T-helper 2 cell (primary cell): ENCODE measurements around the gene FMO4.
A peak's percentile ranks its signal among the peaks of the same experiment; 100 is the strongest.
"Not testable (repeated sequence)": the region's sequence is repeated elsewhere in the genome, so short reads cannot be mapped to it uniquely, and the experiment has no call there.

Experiments used
- DNase-seq, 5 experiments: peaks; one replicate each; pipeline versions ENCODE4 v3.0.0 to v3.0.0-alpha.2; 2012 to 2022
- total RNA-seq, 2 donors: gene quantifications; one replicate each; lab custom pipeline; 2026; lab: John Stamatoyannopoulos, UW

FMO4 gene, protein sequence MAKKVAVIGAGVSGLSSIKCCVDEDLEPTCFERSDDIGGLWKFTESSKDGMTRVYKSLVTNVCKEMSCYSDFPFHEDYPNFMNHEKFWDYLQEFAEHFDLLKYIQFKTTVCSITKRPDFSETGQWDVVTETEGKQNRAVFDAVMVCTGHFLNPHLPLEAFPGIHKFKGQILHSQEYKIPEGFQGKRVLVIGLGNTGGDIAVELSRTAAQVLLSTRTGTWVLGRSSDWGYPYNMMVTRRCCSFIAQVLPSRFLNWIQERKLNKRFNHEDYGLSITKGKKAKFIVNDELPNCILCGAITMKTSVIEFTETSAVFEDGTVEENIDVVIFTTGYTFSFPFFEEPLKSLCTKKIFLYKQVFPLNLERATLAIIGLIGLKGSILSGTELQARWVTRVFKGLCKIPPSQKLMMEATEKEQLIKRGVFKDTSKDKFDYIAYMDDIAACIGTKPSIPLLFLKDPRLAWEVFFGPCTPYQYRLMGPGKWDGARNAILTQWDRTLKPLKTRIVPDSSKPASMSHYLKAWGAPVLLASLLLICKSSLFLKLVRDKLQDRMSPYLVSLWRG
- 1.9 to 4.2 reads per million in 2 donors for total RNA-seq

DNA sequence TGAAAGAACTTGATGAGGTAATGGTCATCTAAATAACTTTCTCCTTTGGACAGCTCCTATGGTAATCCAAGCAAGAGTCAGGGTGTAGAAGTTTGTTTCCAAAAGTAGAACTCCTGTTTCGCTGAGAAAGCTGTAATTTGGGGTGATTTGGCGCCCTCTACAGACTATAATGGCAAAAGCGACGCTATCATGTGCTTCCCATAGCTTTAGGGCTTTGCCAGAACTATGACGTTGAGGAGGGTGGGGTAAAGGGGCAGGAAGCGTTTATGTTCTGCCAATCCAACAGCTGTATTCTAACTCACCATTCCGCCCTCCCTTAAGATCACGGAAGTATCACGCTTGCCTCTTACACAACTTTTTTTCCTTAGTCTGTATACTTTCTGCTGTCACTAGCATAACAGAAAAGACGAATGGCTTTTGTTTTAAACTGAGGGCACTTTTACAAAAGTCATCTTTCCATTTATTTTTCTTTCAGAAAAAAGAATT lies at the start of gene FMO4:
Gene FMO4 (plus strand): TSS at position 349 of the 486 bp plus-strand sequence. CDS start 5,643 bp downstream, outside the sequence.
- DNase-seq = peak in 4 of 5 experiments; percentile 57 to 97 (median 78)

DNA sequence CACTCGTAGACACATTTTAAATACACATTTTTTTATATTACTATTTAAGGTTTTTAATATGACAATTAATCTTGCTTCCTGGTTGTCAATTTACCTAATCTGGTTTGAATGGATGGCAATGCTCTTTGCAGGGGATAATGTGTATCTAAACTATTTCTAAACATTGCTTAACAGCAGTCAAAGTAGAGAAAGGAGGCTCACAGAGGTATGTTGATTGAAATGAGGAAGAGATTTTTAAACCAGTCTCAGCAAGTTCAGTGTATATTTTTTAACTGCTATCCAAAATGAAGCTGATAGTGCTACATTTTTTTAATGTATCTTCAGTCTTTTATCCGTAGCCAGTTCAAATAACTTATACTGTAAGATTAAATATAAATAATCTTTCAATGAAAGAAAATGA lies 48.3 kb upstream of the FMO4 start:
- DNase-seq = no peak

DNA sequence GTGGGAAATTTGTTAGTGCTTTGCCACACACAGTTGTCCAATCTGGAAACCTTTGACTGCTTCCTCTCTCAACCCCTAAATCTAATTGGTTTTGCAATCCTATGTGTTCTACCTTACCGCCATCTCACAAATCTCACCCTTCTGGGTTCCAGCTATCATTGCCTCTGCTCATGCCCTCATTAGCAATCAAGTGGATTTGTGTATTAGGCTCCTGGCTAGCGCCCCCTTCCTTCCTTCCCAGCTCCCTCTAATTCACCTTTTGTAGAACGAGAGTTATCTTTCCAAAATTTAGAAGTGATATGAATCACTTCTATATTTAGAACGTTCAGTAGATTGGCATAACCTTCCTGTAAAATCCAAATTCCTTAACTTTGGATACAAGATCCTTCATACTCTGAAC lies 47.1 kb upstream of the FMO4 start:
- DNase-seq = no peak

DNA sequence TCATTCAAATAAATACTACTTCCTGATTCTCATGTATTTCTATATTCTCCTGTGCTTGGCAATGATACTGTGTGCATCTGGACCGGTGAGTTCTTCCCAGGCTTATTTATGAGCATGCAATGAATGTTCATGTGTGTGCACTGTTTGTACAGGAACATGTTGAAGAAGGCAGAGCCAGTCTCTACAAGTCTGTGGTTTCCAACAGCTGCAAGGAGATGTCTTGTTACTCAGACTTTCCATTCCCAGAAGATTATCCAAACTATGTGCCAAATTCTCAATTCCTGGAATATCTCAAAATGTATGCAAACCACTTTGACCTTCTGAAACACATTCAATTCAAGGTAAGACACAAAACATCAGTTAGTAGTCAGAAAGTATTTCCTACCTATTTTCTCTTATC lies 46.6 kb upstream of the FMO4 start:
- DNase-seq = no peak

DNA sequence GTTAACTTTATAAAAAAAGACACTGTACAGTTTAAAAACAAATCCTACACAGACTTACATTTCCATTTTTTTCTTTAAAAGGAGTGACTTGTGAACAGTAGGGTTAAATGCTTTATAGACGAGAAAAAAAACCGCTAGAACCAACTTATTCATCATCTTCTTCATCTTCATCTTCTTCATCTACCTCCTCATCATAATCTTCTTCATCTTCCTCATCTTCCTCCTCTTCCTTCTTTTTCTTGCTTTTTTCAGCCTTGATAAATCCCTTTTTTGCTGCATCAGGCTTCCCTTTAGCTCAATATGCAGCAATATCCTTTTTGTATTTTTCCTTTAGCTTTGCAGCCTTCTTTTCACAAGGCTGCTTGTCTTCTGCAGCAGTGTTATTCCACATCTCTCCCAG lies 43.2 kb upstream of the FMO4 start:
- DNase-seq = no peak

DNA sequence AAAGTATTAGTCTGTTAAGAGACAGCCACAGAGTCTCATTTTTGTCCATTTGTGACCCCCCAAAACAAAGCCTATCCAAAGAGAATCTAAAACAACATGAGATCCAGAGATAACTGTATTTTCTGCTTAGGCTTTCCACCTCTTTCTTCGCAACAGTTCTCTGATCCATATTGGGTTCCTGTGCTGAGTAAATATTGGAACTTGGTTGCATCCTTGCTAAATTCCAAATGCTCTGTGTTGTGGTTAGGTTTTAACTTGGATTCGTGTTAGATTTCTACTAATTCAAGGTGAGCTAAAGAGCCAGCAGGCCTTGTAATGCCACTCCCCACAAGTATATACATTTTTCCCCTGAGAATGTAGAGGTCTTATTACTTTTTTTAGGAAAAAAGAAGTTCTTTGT lies 36.4 kb upstream of the FMO4 start:
- DNase-seq = no peak

DNA sequence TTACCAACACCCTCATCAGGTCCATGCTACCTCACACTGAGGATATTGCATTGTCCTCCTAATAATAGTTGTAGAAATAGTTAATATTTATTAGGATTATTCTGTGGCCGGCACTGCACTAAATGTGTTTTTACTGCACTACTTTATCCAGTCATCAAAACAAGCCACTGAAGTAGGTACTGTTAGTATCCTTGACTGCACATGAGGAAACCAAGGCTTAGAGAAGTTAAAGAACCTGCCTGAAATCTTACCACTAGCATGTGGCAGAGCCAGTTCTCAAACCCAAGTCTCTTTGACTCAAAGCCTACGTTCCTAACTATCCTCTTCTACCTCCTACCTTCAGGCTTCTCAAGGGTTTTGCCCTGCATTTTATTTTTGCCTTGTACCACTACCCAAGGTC lies 34.7 kb upstream of the FMO4 start:
- no peak for DNase-seq

DNA sequence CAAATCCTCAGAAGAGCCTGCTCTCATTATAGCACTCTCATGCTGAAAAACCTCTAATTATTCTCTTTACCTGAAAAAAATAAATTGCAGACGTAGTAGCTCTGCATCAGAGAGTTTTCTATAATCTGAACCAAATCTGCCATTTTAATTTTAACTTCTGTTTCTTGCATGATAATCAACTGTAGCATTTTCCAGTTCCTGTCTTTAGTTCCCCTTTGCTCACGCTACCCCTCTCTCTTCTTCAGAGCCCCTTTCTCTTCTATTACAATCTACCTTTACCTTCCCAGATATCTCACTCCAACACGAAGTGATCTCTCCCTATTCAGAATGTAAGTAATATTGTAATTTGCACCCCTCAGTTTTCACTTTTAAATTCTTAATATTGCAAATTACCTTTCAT lies 34.3 kb upstream of the FMO4 start:
- DNase-seq = no peak

DNA sequence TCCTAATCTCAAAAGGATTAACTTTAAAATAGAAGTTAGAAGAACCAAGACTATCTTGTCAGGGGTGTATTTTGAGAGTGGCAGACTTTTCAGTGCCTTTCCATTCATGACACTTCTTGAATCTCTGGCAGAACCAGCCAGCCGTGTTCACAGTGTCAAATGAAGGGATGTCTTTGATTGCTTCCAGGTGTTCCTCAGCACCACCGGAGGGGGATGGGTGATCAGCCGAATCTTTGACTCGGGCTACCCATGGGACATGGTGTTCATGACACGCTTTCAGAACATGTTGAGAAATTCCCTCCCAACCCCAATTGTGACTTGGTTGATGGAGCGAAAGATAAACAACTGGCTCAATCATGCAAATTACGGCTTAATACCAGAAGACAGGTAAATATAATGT lies 33.4 kb upstream of the FMO4 start:
- no peak for DNase-seq

DNA sequence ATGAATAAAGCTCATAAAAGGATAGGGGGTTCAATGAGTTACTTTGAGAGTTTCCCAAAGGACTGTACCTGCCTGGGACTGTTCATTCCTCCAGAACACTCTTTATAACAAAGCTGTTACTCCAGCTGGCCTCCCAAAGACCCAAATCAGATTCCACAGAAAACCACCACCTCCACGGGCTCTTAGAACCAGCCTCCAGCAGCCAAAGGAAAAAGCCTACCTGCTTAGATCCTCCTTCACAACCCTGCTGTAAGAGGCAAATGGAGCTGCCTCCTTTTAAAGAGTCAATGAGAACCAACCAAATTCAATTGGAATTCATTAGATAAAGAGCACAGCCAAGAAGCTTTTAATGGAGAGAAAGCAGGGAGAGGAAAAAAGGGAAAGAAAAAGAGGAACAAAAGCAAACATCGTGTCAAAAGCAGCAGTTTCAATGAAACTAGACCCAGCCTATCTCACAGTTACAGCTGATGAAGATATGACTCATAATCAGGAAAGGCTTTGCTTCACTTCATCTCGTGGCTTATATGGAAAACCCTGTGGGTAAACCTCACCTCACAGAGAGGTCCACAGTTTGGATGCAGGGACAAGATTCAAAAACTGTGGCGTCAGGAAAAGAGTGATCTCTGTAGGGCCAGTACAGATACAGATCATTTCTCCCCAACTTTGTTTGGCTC lies 27.8 kb upstream of the FMO4 start:
- no peak for DNase-seq

DNA sequence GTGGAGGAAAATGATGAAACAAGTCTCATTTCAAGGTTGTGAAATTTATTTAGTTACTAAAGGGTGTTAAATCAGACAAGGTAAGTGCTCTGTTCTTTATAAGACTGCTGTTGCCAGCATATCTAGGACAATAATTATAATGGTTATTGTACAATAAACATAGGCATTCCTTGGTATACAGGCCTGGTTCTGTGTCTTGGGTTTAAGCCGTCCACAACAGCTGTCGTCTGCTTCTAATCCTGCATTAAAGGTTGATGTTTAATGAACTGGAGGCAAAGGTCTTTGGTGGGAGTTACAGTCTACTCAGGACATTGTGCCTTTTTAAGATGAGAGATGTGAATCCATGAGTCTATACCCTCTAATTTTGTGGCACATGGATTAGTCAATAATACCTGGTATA lies 23.4 kb upstream of the FMO4 start:
- DNase-seq = no peak

DNA sequence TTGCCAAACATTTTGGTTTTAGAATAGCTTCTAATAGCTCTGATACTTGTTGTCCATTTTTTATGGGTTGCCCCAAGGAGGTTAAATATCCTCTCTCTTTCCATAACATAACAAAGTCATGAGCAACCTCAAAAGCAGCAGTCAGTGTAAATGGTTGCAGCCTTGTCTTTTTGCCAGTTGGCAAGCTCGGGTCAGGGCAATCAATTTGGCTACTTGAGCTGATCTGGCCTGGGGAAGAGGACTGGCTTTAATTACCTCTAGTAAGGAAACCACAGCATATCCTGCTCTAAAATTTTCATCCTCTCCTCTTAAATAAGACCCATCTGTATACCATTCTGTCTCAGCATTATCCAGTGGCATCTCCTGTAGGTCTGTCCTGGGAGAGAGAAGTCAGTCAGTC lies 21.2 kb upstream of the FMO4 start:
- no peak for DNase-seq

DNA sequence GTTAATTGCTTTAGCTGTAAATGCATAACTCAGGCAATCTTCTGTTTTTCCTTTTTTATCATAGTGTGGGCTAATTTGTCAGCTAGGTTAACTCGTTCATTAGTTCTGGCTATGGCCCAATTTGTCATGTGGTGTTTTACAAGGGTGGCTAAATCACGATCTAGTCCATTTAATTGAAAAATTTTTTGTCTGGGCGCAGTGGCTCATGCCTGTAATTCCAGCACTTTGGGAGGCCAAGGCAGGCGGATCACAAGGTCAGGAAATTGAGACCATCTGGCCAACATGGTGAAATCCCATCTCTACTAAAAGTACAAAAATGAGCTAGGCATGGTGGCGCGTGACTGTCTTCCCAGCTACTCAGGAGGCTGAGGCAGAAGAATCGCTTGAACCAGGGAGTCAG lies 18.6 kb upstream of the FMO4 start:
- DNase-seq = not testable (repeated sequence)

DNA sequence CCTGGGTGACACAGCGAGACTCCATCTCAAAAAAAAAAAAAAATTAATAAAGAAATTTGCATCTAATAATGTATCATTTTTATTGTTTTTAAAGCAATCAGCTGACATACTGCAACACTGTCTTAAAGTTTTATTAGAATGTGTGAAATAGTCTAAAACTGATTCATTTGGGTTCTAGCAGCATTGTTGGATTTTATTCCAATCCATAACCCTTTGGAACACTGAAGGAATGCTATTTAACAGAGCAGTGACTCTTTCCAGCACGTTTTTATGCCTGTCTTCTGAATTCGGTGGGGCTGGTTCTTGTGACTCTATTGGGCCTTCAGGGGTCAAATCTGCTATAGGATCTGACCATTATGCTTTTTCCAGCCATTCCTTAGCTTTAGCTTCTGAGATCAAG lies 18.2 kb upstream of the FMO4 start:
- no peak for DNase-seq

DNA sequence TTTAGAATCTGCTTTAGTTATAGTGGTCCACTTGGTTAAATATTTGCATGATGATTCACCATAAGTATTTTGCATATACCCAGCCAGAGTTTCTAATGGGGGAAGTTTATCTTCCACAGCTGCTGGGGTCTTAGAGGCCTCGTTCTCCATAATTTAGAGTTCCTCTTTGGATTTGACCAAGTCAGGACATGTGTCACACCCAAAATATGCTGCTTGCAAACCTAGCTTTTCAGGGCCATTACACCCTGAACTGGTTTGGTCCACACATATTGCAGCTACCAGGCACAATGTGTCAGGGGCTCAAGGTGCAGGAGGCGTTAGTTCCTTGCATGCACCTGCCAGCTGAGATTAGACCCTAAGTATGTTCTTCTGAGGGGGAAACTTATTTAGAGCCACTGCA lies 17.1 kb upstream of the FMO4 start:
- DNase-seq = no peak

DNA sequence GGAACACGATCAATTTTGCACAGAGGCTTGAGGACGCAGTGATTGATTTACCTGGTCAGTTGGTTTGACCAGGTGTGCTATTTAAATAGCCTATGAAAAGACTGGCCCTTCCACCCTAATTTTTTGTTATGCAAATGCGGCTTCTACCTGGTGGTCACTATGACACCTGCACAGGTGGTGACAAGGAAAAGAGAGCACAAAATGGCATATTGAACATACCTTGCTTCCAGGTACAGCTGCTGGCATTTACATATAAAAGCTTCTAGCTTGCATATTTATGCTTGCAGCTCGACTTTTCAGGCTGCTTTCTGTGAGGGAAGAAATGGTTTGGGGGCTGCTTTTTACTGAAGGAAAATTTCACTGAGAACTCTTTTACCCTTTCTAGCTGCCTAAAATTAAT lies 15.3 kb upstream of the FMO4 start:
- no peak for DNase-seq

DNA sequence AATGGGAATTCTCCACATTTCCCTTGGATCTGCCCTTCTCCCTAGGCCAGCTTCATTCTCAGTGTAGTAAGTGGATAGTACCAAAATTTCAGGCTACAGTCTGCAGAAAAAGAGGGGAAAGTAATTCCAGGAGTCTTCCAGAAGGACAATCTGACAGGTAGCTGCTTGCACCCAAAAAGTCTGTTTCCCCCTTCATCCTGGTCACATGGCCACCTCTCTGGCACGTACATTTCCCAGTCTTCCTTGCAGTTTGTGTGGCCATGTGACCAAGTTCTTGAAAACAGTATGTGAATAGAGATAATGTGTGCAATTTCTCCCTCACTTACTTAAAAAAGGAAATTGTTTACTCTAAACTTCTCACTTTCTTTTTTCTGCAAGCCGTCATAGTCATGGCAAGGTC lies 14.6 kb upstream of the FMO4 start:
- no peak for DNase-seq

DNA sequence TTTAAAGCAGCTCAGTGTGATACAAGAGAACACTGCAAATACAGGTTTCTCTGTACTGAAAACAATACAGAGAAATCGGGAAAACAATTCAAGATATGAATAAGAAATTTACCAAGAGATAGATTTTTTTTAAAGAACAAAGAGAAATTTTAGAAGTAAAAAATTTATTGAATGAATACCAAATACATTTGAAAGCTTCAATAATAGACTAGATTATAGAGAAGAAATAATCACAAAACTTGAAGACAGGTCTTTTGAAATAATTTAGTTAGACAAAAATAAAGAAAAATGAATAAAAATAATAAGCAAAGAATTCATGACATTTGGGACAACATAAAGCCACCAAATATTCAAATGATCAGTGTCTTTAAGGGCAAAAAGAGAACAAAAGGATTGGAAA lies 13.6 kb upstream of the FMO4 start:
- DNase-seq = no peak

DNA sequence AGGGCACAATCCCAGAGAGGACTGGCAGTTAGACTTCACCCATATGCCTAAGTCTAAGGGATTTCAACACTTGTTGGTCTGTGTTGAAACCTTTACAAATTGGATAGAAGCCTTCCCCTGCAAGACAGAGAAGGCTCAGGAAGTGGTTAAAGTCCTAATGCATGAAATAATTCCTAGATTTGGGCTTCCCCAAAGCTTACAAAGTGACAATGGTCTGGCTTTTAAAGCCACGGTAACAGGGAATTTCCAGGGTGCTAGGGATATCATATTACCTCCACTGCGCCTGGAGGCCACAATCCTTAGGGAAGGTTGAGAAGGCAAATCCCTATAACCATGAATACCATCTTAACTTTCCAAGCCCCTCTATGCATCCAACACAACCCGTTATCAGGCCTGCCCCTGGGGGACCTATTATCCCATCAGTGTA lies 3.3 kb upstream of the FMO4 start:
- no peak for DNase-seq

DNA sequence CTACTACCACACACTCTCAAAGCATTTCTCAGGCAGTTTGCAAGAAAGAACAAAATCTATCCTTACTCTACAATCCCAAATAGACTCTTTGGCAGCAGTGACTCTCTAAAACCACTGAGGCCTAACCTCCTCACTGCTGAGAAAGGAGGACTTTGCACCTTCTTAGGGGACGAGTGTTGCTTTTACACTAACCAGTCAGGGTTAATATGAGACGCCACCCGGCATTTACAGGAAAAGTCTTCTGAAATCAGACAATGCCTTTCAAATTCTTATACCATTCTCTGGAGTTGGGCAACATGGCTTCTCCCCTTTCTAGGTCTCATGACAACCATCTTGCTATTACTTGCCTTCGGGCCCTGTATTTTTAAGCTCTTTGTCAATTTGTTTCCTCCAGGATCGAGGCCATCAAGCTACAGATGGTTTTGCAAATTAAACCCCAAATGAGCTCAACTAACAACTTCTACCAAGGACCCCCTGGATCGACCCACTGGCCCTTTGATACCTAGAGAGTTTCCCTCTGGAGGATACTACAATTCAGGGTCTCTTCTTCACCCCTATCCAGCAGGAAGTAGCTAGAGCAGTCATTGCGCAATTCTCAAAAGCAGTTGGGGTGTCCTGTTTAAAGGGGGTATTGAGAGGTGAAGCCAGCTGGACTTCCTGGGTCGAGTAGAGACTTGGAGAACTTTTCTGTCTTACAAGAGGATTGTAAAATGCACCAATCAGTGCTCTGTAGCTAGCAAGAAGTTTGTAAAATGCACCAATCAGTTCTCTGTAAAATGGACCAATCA lies 2.0 kb upstream of the FMO4 start:
- DNase-seq = no peak

DNA sequence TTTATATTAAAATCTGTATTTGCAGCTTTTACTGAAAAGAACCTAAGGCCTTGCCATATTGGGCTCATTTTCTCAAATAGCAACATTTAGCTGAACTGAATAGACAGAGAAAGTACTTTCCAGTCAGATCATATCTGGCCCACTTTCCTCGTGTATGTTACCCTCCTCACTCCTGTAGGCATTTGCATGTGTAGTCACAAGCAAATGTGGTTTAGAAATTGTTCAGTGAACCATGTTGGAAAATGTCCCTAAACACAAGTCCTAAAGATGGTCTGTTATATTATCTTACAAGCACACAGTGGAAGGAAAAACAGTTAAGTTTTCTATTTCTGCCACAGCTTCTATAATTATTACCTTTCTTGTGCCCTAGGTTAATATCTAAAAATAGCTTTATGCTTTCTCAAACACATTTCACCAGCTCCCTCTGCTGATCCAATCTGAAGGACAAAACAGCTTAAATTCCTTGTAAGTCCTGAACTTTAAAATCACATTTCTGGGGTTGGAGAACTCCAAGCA lies 606 bp upstream of the FMO4 start:
- DNase-seq = no peak

DNA sequence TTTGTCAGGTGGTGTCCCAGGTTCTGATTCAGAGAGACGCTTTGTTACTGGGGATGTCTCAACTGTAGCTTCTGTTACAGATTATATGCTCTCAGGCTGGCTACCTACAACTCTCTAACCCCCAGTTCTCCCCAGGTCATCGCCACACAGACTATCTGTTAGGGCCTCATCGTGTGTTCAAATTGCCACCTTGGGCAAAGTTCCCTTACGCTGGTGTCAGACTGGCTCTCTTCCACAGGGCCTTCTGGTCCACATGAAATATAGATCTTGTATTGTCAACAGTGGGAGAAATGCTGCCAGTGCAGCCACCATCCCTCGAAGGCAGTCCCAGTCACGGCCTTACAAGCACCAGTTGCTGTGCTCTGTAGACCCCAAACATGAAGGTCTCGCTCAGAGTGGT lies 15.3 kb downstream of the FMO4 start:
- no peak for DNase-seq
